Activated naive CD4-positive, alpha-beta T cell treated with anti-CD3 and anti-CD28 coated beads, Interleukin-2, amount 10 ng/mL, durations not matched to agents 7 days and 5 days (primary cell): ENCODE results near the gene USP36.

ENCODE experiments used
- CTCF ChIA-PET: fragments of 350-600 bp; sonication (Branson Sonifier 250); formaldehyde crosslinking; loops from one replicate; lab custom pipeline; 2021; ENCODE audit warnings: antibody characterized with exemption; lab: Charles Lee
- DNase-seq: peaks from one replicate; pipeline ENCODE4 v3.0.0-alpha.2; 2020
- H3K27ac Mint-ChIP-seq: one replicate; pipeline ENCODE4 v1.8.0; 2021; ENCODE audit warnings: mild to moderate bottlenecking, moderate library complexity, mixed read lengths
- H3K27me3 Mint-ChIP-seq: one replicate; pipeline ENCODE4 v1.8.0; 2021; ENCODE audit warnings: mild to moderate bottlenecking, mixed read lengths
- H3K36me3 Mint-ChIP-seq: one replicate; pipeline ENCODE4 v1.8.0; 2021; ENCODE audit warnings: mixed read lengths
- H3K4me1 Mint-ChIP-seq: one replicate; pipeline ENCODE4 v1.8.0; 2021; ENCODE audit warnings: mixed read lengths
- H3K4me3 Mint-ChIP-seq: one replicate; pipeline ENCODE4 v1.8.0; 2021; ENCODE audit warnings: mild to moderate bottlenecking, moderate library complexity, mixed read lengths
- H3K9me3 Mint-ChIP-seq: one replicate; pipeline ENCODE4 v1.8.0; 2021; ENCODE audit warnings: mixed read lengths

USP36 gene

GRCh38 chr17:78862073-78863023 is 21.7 kb upstream of the USP36 start:
- Mint-ChIP-seq H3K4me3 (no peak overlapping the region), H3K27ac (no peak overlapping the region), H3K9me3 (no peaks in the 10 kb centered on the region), H3K36me3 (no peaks in the 10 kb centered on the region), H3K27me3 (peaks cover 31% of the 10 kb centered on the region), H3K4me1 (peaks cover 4% of the 10 kb centered on the region)
- no peak for DNase-seq
- CTCF ChIA-PET: interaction anchor here (5.6 kb wide), 1 partner anchor 110 kb away, joined by 51 read pairs; no protein-coding TSS in a partner anchor

GRCh38 chr17:78861229-78861628 is 20.6 kb upstream of the USP36 start:
- no peak overlapping the region for H3K27ac Mint-ChIP-seq
- DNase-seq: no peak
- H3K27me3 Mint-ChIP-seq: peaks cover 31% of the 10 kb centered on the region
- no peaks in the 10 kb centered on the region for H3K36me3 Mint-ChIP-seq
- CTCF ChIA-PET: interaction anchor here (0.6 to 1.3 kb wide), 2 partner anchors 87 to 183 kb away, joined by 3 read pairs; no protein-coding TSS in a partner anchor
- no peak overlapping the region for H3K4me3 Mint-ChIP-seq
- H3K4me1 Mint-ChIP-seq: peaks cover 4% of the 10 kb centered on the region
- no peaks in the 10 kb centered on the region for H3K9me3 Mint-ChIP-seq

- Mint-ChIP-seq H3K4me3 (no peak overlapping the region), H3K27me3 (peaks cover 29% of the 10 kb centered on the region), H3K9me3 (no peaks in the 10 kb centered on the region), H3K27ac (no peak overlapping the region), H3K4me1 (no peaks in the 10 kb centered on the region), H3K36me3 (no peaks in the 10 kb centered on the region)
- no peak for DNase-seq
- CTCF ChIA-PET: interaction anchor here (1.5 kb wide), 1 partner anchor 113 kb away, joined by 3 read pairs; no protein-coding TSS in a partner anchor
These were observed 18.4 kb upstream of the USP36 start for GRCh38 chr17:78859051-78859450.

- Mint-ChIP-seq H3K4me3 (no peak overlapping the region), H3K9me3 (no peaks in the 10 kb centered on the region), H3K27ac (no peak overlapping the region), H3K27me3 (peaks cover 32% of the 10 kb centered on the region), H3K36me3 (no peaks in the 10 kb centered on the region), H3K4me1 (no peaks in the 10 kb centered on the region)
- no peak for DNase-seq
- CTCF ChIA-PET: no interaction called here
These were observed 16.7 kb upstream of the USP36 start for GRCh38 chr17:78857266-78857665.

- Mint-ChIP-seq H3K27me3 (peaks cover 36% of the 10 kb centered on the region), H3K9me3 (no peaks in the 10 kb centered on the region), H3K4me1 (no peaks in the 10 kb centered on the region), H3K27ac (no peak overlapping the region), H3K4me3 (no peak overlapping the region), H3K36me3 (no peaks in the 10 kb centered on the region)
- DNase-seq: no peak
- CTCF ChIA-PET: no interaction called here
These were observed 15.0 kb upstream of the USP36 start for GRCh38 chr17:78855561-78856165.

- peaks cover 30% of the 10 kb centered on the region for H3K27me3 Mint-ChIP-seq
- H3K4me3 Mint-ChIP-seq: no peak overlapping the region
- CTCF ChIA-PET: interaction anchor here (1.1 to 1.2 kb wide), 2 partner anchors 11 to 358 kb away, joined by 3 to 6 read pairs; no protein-coding TSS in a partner anchor
- DNase-seq: no peak
- no peak overlapping the region for H3K27ac Mint-ChIP-seq
- no peaks in the 10 kb centered on the region for H3K36me3 Mint-ChIP-seq
- H3K9me3 Mint-ChIP-seq: no peaks in the 10 kb centered on the region
- no peaks in the 10 kb centered on the region for H3K4me1 Mint-ChIP-seq
These were observed 13.9 kb upstream of the USP36 start for GRCh38 chr17:78854508-78854907.

GRCh38 chr17:78853926-78854394 is 13.3 kb upstream of the USP36 start:
- DNase-seq: no peak
- H3K9me3 Mint-ChIP-seq: no peaks in the 10 kb centered on the region
- CTCF ChIA-PET: interaction anchor here (1.1 to 1.2 kb wide), 2 partner anchors 12 to 357 kb away, joined by 3 to 6 read pairs; no protein-coding TSS in a partner anchor
- no peaks in the 10 kb centered on the region for H3K36me3 Mint-ChIP-seq
- no peaks in the 10 kb centered on the region for H3K4me1 Mint-ChIP-seq
- H3K27ac Mint-ChIP-seq: no peak overlapping the region
- H3K27me3 Mint-ChIP-seq: peaks cover 33% of the 10 kb centered on the region
- H3K4me3 Mint-ChIP-seq: no peak overlapping the region

GRCh38 chr17:78852709-78853121 is 12.1 kb upstream of the USP36 start:
- Mint-ChIP-seq H3K27me3 (peaks cover 30% of the 10 kb centered on the region), H3K36me3 (no peaks in the 10 kb centered on the region), H3K9me3 (no peaks in the 10 kb centered on the region), H3K27ac (no peak overlapping the region), H3K4me3 (no peak overlapping the region), H3K4me1 (no peaks in the 10 kb centered on the region)
- CTCF ChIA-PET: interaction anchor here (0.6 kb wide), 1 partner anchor 405 kb away, joined by 3 read pairs; no protein-coding TSS in a partner anchor
- DNase-seq: no peak

GRCh38 chr17:78849026-78849425 is 8.4 kb upstream of the USP36 start:
- H3K4me1 Mint-ChIP-seq: peaks cover 5% of the 10 kb centered on the region
- peaks cover 23% of the 10 kb centered on the region for H3K27me3 Mint-ChIP-seq
- H3K27ac Mint-ChIP-seq: no peak overlapping the region
- no peak for DNase-seq
- CTCF ChIA-PET: interaction anchor here (0.6 kb wide), 1 partner anchor 337 kb away, joined by 3 read pairs; no protein-coding TSS in a partner anchor
- no peak overlapping the region for H3K4me3 Mint-ChIP-seq
- no peaks in the 10 kb centered on the region for H3K9me3 Mint-ChIP-seq
- no peaks in the 10 kb centered on the region for H3K36me3 Mint-ChIP-seq

GRCh38 chr17:78847052-78847451 is 6.4 kb upstream of the USP36 start:
- DNase-seq: no peak
- Mint-ChIP-seq H3K27me3 (peaks cover 18% of the 10 kb centered on the region), H3K4me3 (no peak overlapping the region), H3K9me3 (no peaks in the 10 kb centered on the region), H3K36me3 (no peaks in the 10 kb centered on the region), H3K4me1 (peaks cover 15% of the 10 kb centered on the region), H3K27ac (no peak overlapping the region)
- CTCF ChIA-PET: no interaction called here

- Mint-ChIP-seq H3K4me1 (peaks cover 26% of the 10 kb centered on the region), H3K36me3 (peaks cover 2% of the 10 kb centered on the region), H3K9me3 (no peaks in the 10 kb centered on the region), H3K27me3 (peaks cover 15% of the 10 kb centered on the region), H3K27ac (no peak overlapping the region), H3K4me3 (no peak overlapping the region)
- no peak for DNase-seq
- CTCF ChIA-PET: interaction anchor here (0.6 to 1.4 kb wide), 5 partner anchors 25 to 347 kb away, joined by 3 to 7 read pairs (median 3); no protein-coding TSS in a partner anchor
These were observed 3.8 kb upstream of the USP36 start for GRCh38 chr17:78844301-78845005.

GRCh38 chr17:78842881-78843565 is 2.4 kb upstream of the USP36 start:
- DNase-seq: peak; percentile 79
- Mint-ChIP-seq H3K27ac (no peak overlapping the region), H3K9me3 (no peaks in the 10 kb centered on the region), H3K36me3 (peaks cover 6% of the 10 kb centered on the region), H3K27me3 (peaks cover 11% of the 10 kb centered on the region), H3K4me3 (no peak overlapping the region), H3K4me1 (peaks cover 38% of the 10 kb centered on the region)
- CTCF ChIA-PET: interaction anchor here (0.7 to 2.0 kb wide), 6 partner anchors 24 to 346 kb away, joined by 3 to 7 read pairs (median 3); no protein-coding TSS in a partner anchor

GRCh38 chr17:78840530-78840779 is 159 bp downstream of the USP36 start:
- peak overlapping the region; percentile 97 for H3K27ac Mint-ChIP-seq
- H3K4me1 Mint-ChIP-seq: peaks cover 50% of the 10 kb centered on the region
- H3K9me3 Mint-ChIP-seq: no peaks in the 10 kb centered on the region
- peak overlapping the region; percentile 98 for H3K4me3 Mint-ChIP-seq
- H3K36me3 Mint-ChIP-seq: peaks cover 26% of the 10 kb centered on the region
- peaks cover 8% of the 10 kb centered on the region for H3K27me3 Mint-ChIP-seq
- CTCF ChIA-PET: no interaction called here
- DNase-seq: no peak
